ENCODE data around the gene RYR2.

The RYR2 gene

GRCh38 chr1:237861944-237862343, 820.0 kb downstream of the RYR2 start:
- no peak for ATAC-seq
- TF ChIP-seq ZC3H10 (CRISPR knock-in tag; IDR thresholded peaks at IDR 0.05) (no peak), TCF4 (CRISPR knock-in tag; IDR thresholded peaks at IDR 0.05; ENCODE audit: borderline replicate concordance) (no peak), SNAI2 (CRISPR knock-in tag; IDR thresholded peaks at IDR 0.05) (no peak), ZFP30 (CRISPR knock-in tag; IDR thresholded peaks at IDR 0.05) (no peak), ZNF565 (CRISPR knock-in tag; conservative IDR thresholded peaks at IDR 0.05; ENCODE audit: low read depth) (no peak), GLIS3 (CRISPR knock-in tag; IDR thresholded peaks at IDR 0.05) (no peak), RARB (CRISPR knock-in tag; IDR thresholded peaks at IDR 0.05) (no peak), PPARA (CRISPR knock-in tag; IDR thresholded peaks at IDR 0.05; ENCODE audit: borderline replicate concordance) (no peak), ISL1 (CRISPR knock-in tag; IDR thresholded peaks at IDR 0.05) (no peak), OSR1 (CRISPR knock-in tag; IDR thresholded peaks at IDR 0.05) (no peak), BACH2 (CRISPR knock-in tag; IDR thresholded peaks at IDR 0.05; ENCODE audit: borderline replicate concordance) (no peak), CSDC2 (CRISPR knock-in tag; IDR thresholded peaks at IDR 0.05) (no peak), ZFP3 (CRISPR knock-in tag; IDR thresholded peaks at IDR 0.05) (no peak), CSRNP3 (CRISPR knock-in tag; IDR thresholded peaks at IDR 0.05) (no peak), TOX (CRISPR knock-in tag; IDR thresholded peaks at IDR 0.05; ENCODE audit: borderline replicate concordance) (no peak), ZNF70 (CRISPR knock-in tag; IDR thresholded peaks at IDR 0.05) (no peak)
- TF ChIP-seq, protein P1, sequence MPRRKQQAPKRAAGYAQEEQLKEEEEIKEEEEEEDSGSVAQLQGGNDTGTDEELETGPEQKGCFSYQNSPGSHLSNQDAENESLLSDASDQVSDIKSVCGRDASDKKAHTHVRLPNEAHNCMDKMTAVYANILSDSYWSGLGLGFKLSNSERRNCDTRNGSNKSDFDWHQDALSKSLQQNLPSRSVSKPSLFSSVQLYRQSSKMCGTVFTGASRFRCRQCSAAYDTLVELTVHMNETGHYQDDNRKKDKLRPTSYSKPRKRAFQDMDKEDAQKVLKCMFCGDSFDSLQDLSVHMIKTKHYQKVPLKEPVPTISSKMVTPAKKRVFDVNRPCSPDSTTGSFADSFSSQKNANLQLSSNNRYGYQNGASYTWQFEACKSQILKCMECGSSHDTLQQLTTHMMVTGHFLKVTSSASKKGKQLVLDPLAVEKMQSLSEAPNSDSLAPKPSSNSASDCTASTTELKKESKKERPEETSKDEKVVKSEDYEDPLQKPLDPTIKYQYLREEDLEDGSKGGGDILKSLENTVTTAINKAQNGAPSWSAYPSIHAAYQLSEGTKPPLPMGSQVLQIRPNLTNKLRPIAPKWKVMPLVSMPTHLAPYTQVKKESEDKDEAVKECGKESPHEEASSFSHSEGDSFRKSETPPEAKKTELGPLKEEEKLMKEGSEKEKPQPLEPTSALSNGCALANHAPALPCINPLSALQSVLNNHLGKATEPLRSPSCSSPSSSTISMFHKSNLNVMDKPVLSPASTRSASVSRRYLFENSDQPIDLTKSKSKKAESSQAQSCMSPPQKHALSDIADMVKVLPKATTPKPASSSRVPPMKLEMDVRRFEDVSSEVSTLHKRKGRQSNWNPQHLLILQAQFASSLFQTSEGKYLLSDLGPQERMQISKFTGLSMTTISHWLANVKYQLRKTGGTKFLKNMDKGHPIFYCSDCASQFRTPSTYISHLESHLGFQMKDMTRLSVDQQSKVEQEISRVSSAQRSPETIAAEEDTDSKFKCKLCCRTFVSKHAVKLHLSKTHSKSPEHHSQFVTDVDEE (CRISPR knock-in tag; IDR thresholded peaks at IDR 0.05), result no peak
- TF ChIP-seq, protein P2, sequence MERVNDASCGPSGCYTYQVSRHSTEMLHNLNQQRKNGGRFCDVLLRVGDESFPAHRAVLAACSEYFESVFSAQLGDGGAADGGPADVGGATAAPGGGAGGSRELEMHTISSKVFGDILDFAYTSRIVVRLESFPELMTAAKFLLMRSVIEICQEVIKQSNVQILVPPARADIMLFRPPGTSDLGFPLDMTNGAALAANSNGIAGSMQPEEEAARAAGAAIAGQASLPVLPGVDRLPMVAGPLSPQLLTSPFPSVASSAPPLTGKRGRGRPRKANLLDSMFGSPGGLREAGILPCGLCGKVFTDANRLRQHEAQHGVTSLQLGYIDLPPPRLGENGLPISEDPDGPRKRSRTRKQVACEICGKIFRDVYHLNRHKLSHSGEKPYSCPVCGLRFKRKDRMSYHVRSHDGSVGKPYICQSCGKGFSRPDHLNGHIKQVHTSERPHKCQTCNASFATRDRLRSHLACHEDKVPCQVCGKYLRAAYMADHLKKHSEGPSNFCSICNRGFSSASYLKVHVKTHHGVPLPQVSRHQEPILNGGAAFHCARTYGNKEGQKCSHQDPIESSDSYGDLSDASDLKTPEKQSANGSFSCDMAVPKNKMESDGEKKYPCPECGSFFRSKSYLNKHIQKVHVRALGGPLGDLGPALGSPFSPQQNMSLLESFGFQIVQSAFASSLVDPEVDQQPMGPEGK (CRISPR knock-in tag; IDR thresholded peaks at IDR 0.05; ENCODE audit: borderline replicate concordance), result no peak

GRCh38 chr1:237863234-237863633, 821.2 kb downstream of the RYR2 start:
- no peak for ATAC-seq
- TF ChIP-seq ISL1 (CRISPR knock-in tag; IDR thresholded peaks at IDR 0.05) (no peak), SNAI2 (CRISPR knock-in tag; IDR thresholded peaks at IDR 0.05) (no peak), ZNF70 (CRISPR knock-in tag; IDR thresholded peaks at IDR 0.05) (no peak), GLIS3 (CRISPR knock-in tag; IDR thresholded peaks at IDR 0.05) (no peak), ESRRG (CRISPR knock-in tag; IDR thresholded peaks at IDR 0.05) (no peak), ZFP3 (CRISPR knock-in tag; IDR thresholded peaks at IDR 0.05) (no peak), ZNF8 (CRISPR knock-in tag; IDR thresholded peaks at IDR 0.05) (no peak), TOX (CRISPR knock-in tag; IDR thresholded peaks at IDR 0.05; ENCODE audit: borderline replicate concordance) (no peak), ZC3H10 (CRISPR knock-in tag; IDR thresholded peaks at IDR 0.05) (no peak), OSR1 (CRISPR knock-in tag; IDR thresholded peaks at IDR 0.05) (no peak), CSRNP3 (CRISPR knock-in tag; IDR thresholded peaks at IDR 0.05) (no peak)

DNA sequence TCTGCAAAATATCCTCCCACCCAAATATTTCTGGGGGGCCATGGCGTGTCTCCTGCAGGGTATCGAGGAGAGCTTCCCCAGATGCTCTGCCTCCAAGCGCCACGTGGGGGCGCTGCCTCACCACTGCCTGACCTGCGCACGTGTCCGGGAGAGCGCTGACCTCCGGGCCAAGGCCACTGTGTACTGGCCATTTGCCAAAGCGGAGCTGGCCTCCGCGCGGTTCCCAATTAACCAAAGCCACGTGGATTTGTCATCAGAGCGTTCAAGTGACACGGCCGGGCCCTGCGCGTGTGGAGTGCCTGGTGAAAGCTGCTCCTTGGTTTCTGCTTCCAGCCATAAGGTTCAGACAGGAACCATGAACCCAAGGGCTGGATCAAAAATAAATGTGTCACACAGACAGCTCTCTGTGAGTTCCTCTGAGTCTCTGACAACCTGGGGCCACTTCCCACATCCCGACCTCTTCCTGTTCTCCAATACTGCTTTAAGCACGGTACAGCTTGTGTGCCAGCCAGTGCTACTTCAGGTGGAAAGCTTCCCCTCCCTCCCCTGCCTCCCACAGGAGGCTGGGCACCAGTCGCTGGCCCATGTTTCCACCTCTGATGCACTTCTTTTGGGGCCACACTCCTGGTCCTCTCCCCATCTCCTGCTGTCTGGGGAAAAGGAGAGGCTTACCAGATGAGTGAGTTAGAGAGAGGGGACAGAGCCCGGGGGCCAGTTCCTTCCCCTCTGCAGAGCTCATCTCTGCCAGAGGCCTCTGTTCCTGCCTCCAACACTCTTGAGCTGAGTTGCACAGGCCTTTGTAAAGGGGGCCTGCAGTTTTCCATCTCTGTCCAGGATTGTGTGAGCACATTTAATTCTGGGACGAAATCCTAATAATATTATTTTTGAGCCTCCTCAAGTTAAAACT, 822.6 kb downstream of the RYR2 start:
- ATAC-seq, result peak; percentile 96
- TF ChIP-seq, protein P3, sequence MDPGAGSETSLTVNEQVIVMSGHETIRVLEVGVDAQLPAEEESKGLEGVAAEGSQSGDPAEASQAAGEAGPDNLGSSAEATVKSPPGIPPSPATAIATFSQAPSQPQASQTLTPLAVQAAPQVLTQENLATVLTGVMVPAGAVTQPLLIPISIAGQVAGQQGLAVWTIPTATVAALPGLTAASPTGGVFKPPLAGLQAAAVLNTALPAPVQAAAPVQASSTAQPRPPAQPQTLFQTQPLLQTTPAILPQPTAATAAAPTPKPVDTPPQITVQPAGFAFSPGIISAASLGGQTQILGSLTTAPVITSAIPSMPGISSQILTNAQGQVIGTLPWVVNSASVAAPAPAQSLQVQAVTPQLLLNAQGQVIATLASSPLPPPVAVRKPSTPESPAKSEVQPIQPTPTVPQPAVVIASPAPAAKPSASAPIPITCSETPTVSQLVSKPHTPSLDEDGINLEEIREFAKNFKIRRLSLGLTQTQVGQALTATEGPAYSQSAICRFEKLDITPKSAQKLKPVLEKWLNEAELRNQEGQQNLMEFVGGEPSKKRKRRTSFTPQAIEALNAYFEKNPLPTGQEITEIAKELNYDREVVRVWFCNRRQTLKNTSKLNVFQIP (CRISPR knock-in tag; IDR thresholded peaks at IDR 0.05; ENCODE audit: borderline replicate concordance, low read depth), result 0 out of 2 replicates have a peak, but pooled peaks have one; percentile 56
- TF ChIP-seq RARB (CRISPR knock-in tag; IDR thresholded peaks at IDR 0.05) (no peak), BACH2 (CRISPR knock-in tag; IDR thresholded peaks at IDR 0.05; ENCODE audit: borderline replicate concordance) (no peak)
